Stimulated activated naive CD4-positive, alpha-beta T cell (primary cell): ENCODE data around the gene C11orf86.
"Not testable (repeated sequence)": the region's sequence is repeated elsewhere in the genome, so short reads cannot be mapped to it uniquely, and the experiment has no call there.

Experiments used
- DNase-seq, 6 experiments: peaks; one replicate each; lab custom pipeline; 2025; lab: John Stamatoyannopoulos, UW

Gene C11orf86, protein sequence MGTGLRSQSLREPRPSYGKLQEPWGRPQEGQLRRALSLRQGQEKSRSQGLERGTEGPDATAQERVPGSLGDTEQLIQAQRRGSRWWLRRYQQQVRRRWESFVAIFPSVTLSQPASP

DNA sequence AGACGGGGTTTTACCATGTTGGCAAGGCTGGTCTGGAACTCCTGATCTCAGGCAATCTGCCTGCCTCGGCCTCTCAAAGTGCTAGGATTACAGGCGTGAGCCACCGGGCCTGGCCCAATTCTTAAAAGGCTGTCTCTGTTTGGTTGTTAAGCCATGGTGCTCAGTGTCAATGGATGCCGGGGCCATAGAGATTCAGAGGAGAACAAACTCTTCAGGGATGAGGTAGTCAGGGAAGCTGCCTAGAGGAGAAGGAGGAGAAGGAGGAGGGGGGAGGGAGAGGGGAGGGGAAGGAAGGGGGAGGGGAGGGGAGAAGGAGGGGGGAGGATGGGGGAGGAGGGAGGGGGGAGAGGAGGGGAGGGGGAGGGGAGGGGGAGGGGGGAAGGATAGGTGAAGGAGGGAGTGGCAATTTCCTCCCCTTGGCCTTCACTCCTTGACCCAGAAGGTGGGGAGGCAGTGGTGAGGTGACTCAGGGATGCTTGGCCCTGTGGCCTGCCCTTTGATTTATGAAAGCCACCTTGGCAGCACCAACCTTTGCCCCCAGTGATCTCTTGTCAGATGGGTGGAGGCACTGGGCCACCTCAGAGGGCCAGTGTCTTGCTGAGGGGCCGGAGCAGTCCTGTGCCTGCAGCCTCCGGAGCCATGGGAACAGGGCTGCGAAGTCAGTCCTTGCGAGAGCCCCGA is at the start of gene C11orf86:
Gene C11orf86 (plus strand): TSS at position 581 of the 681 bp plus-strand sequence. CDS start 59 bp downstream, at position 640.
- no peak for DNase-seq

DNA sequence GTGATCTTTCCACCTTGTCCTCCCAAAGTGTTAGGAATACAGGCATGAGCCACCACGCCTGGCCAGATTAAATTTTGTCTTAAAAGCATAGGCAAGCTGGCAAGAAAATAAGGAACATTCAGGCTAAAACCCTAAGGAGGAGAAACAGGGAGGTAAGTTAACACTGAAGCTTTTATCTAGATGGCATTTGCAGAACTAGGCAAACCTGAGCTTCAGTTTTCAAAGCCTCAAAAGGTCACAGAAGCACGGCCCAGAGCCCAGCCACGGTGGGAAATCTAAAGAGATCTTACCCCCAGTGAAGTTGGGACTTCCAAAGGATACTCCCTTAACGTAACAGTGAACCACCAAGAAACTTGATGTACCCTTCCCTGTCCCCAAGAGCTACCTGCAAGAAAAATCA is 45.4 kb upstream of the C11orf86 start:
- no peak for DNase-seq

DNA sequence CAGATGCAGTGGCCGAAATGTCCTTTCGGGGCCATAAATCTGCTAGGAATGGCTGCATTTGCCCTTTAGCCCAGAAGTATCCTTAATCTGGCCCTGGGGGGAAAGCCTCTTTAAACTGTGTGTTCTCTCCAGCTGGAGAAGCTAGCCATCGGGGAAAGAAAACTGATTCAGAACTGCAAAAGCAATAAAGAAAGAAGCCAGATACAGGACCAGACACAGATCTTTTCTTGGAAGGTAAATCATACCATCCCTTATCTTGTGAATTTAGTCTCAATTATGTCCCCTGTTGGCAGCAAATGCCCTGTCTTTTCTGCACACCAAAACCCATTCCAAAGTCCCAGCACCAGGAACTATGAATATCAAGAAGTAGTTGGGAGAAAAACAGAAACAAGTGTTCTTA is 42.6 kb upstream of the C11orf86 start:
- DNase-seq, result no peak

DNA sequence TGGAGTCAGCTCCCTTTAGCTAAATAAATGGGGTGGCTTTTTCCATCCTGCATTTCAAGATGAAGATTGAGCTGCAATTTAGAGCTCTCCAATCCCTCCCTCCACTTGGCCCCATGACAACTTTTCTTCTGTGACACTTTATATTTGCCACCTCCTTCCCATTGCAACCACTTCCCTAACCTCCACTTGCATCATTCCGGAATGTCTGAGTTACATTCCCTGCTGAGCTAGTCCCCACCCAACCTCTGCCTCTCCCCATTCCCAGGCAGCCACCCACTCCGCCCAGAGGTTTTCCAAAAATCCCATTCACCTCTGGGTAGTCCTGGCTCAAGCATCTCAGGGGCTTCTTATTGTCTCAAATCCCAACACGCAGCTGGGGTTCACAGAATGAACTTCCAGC is 41.6 kb upstream of the C11orf86 start:
- no peak for DNase-seq

DNA sequence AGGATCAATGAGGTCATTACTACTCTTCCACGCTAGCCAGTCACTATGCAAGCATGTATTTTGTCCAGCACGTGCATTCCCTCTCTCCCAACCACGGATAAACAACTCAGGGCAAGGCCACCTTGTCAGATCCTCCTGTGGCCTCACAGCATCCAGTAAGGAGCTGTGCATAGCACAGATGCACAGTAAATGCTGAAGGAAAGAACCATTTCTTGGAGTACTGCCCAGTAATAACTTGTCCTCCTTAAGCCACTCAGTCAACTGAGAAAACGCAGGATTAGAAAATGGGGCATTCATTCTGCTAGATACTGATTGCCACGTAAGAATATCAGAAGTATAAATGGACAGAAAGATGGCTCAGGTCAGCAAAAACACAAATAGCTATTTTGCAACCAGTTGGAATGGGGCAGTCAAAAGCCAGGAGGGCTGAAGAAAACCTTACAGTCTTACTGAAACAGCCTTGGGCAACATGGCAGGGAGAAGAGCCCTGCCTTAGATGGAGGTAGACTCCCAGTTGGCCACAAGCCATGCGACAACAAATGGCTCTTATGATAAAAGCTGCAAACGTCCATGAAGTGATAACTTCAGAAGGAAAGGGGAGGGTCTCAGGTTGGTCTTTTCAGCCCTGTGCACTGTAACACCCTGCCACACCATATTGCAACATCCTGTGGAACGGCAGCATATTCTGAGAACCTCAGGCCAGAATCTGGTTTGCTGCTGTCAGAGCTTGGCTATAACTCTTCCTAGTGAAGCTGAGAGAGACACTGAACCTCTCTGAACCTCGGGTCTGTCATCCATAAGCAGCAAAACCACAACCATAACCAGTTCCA is 39.9 kb upstream of the C11orf86 start:
- DNase-seq, result no peak

DNA sequence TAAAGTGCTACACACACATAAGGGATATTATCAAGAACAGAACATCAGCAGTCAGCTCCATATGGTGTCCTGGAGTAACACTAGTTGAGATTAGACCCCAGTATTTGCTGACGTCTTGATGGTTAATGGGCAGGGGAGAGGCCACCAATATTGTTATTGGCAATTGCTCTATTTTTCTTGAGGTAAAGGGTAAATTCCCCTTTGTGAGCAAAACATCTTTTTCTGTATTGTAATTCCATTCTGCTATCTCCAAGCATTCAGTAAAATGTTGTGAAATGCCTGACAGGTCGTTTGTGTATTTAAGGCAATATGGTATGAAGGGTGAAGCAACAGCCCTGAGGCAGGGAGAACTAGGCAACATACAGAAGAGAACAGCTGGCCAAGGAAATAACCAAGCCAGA is 38.8 kb upstream of the C11orf86 start:
- DNase-seq, result no peak

DNA sequence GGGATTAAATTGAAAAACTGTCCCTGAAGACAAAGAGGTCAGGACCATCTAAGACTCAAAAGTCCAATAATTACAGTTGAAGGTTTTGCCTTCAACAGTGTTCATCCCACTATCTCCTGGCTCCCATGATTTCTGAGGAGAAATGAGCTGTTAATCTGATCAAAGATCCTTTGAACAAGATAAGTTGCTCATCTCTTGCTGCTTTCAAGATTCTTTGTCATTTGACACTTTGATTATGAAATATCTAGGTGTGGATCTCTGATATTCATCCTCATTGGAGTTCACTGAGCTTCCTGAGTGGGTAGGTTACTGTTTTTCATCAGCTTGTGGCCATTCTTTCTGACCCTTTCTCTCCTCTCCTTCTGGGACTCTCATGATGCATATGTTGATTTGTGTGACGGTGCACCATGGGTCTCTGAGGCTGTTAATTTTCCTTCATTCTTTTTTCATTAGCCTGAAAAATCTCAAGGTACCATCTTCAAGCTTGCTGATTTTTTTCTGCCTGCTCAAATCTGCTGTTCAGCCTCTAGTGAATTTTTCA is 37.8 kb upstream of the C11orf86 start:
- DNase-seq, result no peak

DNA sequence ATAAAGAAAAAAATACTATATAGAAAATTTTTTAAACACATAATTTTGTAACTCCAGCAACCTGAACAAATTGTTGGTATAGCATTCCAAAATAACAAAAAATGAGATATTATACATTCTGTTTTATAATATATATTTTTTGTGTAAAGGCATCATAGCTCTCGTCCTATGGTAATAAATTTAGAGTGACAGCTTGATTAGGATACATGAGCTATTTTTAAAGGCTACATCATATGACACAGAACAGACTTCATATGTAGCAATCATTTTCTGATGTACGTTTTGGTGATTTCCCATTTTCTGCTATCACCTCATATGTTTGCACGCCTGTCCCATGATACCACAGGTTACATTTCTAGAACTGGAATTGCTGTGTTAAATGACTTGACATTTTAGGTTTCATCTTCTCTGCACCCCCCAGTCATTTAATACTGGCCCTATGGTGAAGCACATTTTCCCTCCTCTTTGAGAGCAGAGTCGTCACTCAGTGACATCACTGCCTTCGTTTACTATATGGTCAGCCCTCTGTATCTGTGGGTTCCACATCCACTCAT is 36.4 kb upstream of the C11orf86 start:
- no peak for DNase-seq

DNA sequence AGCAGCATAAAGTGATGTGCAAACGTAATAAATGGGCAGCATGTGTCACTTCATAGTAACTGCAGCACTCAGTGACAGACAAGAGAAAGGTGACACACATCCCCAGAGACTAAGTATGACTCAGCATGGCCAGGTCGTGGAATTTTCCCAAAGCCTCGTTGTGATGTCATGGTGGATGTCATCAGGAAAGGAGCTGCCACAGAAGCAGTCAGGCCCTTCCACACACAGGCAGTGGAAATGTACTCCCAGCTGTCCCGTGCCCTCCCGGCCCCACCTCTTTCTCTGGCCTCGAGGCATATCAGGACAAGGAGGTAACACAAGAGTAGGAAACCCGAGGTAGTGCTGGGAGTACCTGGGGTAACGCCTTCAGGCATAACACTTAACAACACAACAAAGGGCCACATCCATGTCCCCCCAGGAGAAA is 25.0 kb upstream of the C11orf86 start:
- DNase-seq, result no peak

DNA sequence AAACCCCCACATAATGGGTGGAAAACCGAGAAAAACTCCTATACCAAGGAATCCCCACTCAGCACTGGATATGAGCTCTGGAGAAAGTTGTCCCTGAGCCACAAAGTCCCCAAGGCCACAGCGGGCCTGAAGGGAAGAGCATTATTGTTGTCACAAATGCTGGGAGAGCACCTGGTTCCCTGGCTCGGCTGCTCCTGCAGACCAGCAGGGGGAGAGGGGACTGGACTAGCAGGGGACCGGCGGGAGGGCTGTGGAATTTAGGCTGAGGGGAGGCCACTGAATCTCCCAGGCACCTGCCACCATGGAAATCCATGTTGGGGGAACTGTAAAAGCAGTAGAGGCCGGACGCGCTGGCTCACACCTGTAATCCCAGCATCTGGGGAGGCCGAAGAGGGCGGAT is 24.0 kb upstream of the C11orf86 start:
- no peak for DNase-seq

DNA sequence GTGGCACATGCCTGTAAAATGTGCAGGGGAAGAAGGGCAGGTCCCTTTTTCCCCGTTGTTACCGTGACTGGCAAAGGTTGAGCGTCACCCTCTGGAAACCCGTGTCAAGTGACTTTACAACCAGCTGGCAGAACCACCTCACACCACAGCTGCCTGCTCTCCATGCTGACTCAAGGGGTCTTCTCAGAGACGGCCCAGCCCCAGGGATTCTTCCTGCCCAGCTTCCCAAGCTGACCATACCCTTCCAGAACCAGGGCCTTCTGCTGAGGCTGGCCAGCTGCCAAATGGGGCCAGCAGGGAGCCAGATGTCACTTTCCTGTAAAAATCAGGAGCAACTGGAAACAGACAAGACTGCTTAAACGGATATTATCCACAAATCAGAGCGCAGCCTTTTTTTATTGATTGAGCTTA is 23.2 kb upstream of the C11orf86 start:
- no peak for DNase-seq

DNA sequence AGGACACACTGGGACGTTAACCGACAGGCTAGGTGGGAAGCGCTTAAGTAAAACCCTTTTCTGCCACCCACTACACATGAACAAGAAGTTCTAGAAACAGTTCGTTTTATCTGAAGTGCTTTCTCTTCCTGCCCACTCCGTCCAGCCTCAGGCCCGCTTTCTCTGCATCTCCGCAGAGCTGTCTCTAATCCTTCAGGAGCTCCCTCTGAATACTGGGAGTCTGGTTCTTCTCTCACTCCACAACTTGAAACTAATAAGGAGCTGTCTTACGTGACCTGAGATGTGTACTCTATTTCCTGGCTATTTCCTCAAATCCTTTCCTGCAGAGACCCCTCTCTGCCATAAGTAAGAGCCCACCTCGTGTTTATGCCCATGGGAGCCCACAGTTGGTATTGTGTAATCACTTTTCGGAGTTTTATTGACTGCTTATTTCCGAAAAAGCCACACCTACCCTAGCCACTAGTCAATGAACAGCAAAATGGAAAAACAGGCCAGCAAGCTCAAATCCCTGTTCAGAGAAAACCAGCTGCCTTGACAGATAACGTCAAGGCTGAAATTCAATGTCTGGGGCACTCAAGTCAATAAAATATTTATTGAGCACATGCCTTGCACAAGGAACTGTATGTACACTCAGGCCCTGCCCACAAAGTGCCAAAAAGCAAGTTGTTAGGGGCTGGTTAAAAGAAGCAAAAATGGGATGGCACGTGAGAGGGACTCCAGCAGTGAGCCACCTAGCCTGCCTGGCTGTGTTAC is 21.8 kb upstream of the C11orf86 start:
- DNase-seq, result no peak

DNA sequence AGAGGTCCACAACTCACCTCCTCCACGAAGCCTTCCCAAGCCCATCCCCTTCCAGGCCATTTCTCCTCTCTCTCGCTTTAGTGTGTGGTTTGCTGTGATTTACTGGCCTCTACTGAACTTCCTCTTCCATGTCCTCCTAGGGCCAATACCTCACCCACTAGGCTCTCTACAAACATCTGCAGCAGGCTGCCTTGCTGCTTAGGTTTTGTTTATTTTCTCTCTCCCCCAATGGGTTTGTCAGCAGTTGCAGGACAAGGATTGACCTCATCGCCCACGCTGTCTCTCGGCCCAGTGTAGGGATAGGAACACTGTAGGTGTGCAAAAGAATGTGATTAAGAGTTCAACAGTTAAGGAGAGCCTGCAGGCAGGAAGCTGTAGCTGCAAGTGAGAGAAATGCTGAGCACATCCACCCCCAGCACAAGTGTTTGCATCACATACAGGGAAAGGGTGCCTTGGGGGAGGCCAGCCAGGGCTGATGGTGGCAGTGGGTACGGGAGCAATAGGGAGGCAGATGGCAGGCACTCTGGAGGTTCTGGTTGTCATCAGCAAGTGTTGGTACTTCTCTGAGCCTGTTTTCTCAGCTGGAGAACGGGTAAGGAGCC is 18.3 kb upstream of the C11orf86 start:
- peak in 2 of 6 experiments; percentile 6 to 21 for DNase-seq

DNA sequence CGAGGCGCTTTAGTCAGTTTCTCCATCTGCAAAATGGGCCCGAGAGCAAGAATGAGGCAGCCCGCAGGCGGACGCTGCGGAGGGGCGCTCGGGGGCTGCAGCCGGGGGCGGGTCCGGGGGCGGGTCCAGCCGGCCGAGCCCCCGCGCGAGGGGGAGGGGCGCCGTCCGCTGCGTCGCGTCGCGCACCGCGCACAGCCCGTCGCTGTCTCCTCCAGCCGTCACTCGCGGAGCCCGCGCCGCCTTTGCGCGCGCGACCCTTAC is 17.2 kb upstream of the C11orf86 start:
- DNase-seq, result peak in 1 of 6 experiments; percentile 38

DNA sequence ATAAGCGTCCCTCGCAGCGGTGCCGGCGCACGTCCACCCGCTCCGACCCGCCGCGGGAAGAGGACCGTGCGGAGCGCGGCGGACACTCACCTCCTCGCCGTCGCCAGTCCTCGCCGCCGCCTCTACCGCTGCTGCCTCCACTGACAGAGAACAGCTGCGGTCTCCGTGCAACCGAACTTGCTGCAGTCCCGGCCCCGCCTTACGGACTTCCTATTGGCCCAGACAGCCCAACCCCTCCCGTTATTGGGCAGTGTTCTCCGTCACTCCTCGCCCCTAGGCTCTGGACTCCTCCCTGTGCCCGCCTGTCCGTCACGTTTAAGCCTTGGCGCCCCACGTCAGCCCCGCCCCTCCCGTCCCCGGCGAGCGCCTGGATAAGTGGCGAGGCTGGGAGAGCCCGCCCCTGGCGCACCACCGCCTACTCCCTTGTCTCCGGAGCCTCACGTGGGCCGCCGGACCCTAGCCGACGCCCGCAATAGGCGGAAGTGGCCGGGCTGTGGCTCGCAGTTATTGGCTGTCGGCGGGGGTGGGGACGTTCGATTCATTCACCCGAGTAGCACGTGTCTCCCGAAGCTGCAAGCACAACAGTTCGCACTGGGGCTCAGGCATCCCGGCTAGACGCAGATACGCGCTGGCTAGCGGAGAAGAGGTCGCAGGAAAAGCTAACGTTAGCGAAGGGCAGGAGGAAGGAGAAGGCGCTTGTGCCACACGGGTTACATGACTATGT is 16.7 kb upstream of the C11orf86 start, which contains the start of gene PC:
Gene PC (minus strand): TSS at position 152 of the 724 bp plus-strand sequence. CDS start 86,224 bp downstream, outside the sequence.
- DNase-seq, result peak; percentile 93 to 98 (median 96)

DNA sequence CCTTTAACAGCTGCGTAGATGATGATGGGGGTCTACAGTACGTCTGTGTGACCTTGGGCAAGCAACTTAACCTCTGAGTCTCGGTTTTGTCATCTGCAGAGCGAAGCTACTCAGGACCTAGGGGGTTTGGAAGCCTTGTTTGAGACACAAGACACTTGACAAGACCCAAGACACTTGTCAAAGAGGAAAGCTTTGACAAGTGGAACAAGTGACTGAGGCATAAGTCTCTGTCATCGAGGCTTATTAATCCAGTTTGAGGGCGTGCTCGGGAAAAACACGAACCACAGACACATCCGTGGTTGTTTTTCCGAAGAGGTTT is 16.2 kb upstream of the C11orf86 start:
- DNase-seq, result no peak

DNA sequence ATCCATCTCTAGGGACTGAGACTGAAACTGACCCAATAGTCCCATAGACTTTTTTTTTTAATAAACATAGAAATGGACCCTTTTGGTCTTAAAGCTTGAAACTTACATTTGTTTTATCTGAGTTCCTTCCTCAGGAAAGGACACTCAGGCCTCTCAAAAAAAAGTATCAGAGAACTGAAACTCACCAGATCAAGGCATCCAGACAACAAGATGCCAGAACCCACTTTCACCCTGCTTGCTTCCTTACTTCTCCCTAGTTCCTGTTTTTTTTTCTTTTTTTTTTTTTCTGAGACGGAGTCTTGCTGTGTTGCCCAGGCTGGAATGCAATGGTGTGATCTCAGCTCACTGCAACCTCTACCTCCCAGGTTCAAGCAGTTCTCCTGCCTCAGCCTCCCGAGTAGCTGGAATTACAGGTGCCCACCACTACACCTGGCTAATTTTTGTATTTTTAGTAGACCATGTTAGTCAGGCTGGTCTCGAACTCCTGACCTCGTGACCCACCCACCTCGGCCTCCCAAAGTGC is 13.4 kb upstream of the C11orf86 start:
- DNase-seq, result not testable (repeated sequence)

DNA sequence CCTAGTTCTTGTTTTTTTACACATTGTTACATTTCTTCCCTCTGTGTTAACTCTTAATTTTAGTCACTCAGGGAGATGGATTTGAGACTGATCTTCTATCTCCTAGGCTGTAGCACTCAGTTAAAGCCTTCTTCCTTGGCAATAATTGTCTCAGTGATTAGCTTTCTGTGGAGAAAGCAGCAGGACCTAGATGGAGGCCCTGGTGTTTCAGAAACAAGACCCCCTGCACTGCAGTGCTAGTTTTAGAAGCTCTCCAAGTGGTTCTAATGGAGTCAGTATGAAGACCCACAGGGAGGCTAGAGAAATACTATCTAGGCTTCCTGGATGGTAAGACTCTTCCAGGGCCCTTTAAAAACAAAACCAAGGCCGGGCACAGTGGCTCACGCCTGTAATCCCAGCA is 12.9 kb upstream of the C11orf86 start:
- no peak for DNase-seq

DNA sequence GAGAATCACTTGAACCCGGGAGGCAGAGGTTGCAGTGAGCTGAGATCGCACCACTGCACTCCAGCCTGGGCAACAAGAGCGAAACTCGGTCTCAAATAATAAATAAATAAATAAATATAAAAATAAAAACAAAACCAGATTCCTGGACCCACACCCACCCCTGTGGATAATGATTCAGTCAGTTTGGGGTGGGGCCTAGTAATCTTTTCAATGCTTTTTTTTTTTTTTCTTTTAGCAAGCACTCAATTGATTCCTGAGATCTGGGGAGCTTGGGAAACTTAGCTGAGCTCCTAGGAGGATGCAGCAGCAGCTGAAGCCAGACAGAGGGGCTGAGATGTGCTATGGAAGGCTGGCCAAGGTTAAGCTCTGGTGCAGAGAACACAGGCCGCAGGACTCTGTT is 12.3 kb upstream of the C11orf86 start:
- DNase-seq, result no peak

DNA sequence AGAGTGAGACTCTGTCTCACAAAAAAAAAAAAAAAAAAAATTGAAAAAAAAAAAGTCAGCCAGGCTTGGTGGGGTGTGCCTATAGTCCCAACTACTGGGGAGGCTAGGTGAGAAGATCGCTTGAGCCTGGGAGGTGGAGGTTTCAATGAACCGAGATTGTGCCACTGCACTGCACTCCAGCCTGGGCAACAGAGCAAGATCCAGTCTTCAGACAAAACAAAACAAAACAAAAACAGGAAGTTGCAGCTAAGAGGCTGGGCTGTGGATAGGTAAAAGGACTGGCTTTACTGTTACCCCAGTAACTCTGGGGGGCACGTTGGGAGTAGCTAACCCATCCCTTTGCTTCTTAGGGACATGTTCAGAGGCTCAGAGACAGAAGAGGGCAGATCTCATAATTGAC is 10.6 kb upstream of the C11orf86 start:
- DNase-seq, result no peak

DNA sequence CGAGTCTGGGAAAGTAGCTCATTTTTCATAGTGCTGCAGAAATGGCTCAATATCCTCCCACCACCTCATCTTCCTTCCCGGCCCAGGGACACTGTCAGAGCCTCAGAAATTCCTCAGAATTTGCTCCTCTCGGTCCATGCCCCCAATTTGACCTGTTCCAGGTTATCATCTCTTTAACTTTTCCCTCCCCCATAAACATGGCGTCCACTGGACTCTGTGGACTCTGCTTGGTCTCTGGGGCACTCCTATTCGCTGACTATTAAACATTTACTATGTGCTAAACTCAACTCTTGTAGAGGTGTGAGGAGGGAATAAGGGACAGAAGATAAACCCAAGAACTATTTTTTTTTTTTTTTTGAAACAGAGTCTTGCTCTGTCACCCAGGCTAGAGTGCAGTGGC is 8.8 kb upstream of the C11orf86 start:
- no peak for DNase-seq
